Cardiac fibroblast (primary cell): ENCODE measurements around the gene LIG4.

ENCODE experiments used
- DNase-seq, 2 donors: peaks; one replicate each; pipeline versions ENCODE4 v3.0.0 to v3.0.0-alpha.2; 2010; ENCODE audit warnings: low read depth in 2 of 2
- H3K4me3 ChIP-seq, 2 donors: replicated peaks in 1 of 2; 1 replicate in 1 of 2; 2 replicates in 1 of 2; pipeline ENCODE4 v1.5.1; 2011; ENCODE audit warnings: low read depth in 2 of 2, low read length in 2 of 2, mild to moderate bottlenecking in 2 of 2, moderate library complexity in 1 of 2
- CTCF ChIP-seq: IDR thresholded peaks from one replicate; pipeline ENCODE4 v1.5.1; 2011; ENCODE audit warnings: low read depth, mild to moderate bottlenecking, low read length, inconsistent platforms

The LIG4 gene

GRCh38 chr13:108195146-108195545 is 20.2 kb downstream of the LIG4 start:
- H3K4me3 ChIP-seq: no peak overlapping the region
- peak; percentile 7 to 72 for DNase-seq
- TF ChIP-seq CTCF: no peak

GRCh38 chr13:108194435-108194936 is 20.9 kb downstream of the LIG4 start:
- H3K4me3 ChIP-seq: no peak overlapping the region
- TF ChIP-seq CTCF: no peak
- DNase-seq: no peak

GRCh38 chr13:108193806-108194205 is 21.5 kb downstream of the LIG4 start:
- no peak for DNase-seq
- no peak overlapping the region for H3K4me3 ChIP-seq
- no peak for TF ChIP-seq CTCF

- DNase-seq: no peak
- H3K4me3 ChIP-seq: no peak overlapping the region
- no peak for TF ChIP-seq CTCF
Measured at GRCh38 chr13:108190897-108191296, 24.4 kb downstream of the LIG4 start.

- H3K4me3 ChIP-seq: no peak overlapping the region
- TF ChIP-seq CTCF: no peak
- no peak for DNase-seq
Measured at GRCh38 chr13:108188260-108188659, 27.1 kb downstream of the LIG4 start.

GRCh38 chr13:108185223-108185622 is 30.1 kb downstream of the LIG4 start:
- no peak overlapping the region for H3K4me3 ChIP-seq
- no peak for TF ChIP-seq CTCF
- no peak for DNase-seq

- H3K4me3 ChIP-seq: no peak overlapping the region
- DNase-seq: no peak
- TF ChIP-seq CTCF: no peak
Measured at GRCh38 chr13:108182652-108183051, 32.7 kb downstream of the LIG4 start.
